Cardiac fibroblast (primary cell): ENCODE data around the gene VGLL1.

ENCODE experiments used
- DNase-seq, 2 donors: peaks; one replicate each; pipeline versions ENCODE4 v3.0.0 to v3.0.0-alpha.2; 2010; ENCODE audit warnings: low read depth in 2 of 2
- H3K4me3 ChIP-seq, 2 donors: replicated peaks in 1 of 2; 1 replicate in 1 of 2; 2 replicates in 1 of 2; pipeline ENCODE4 v1.5.1; 2011; ENCODE audit warnings: low read depth in 2 of 2, low read length in 2 of 2, mild to moderate bottlenecking in 2 of 2, moderate library complexity in 1 of 2
- TF ChIP-seq, protein P1 (sequence below): IDR thresholded peaks from one replicate; pipeline ENCODE4 v1.5.1; 2011; ENCODE audit warnings: low read depth, mild to moderate bottlenecking, low read length, inconsistent platforms

VGLL1 gene

DNA sequence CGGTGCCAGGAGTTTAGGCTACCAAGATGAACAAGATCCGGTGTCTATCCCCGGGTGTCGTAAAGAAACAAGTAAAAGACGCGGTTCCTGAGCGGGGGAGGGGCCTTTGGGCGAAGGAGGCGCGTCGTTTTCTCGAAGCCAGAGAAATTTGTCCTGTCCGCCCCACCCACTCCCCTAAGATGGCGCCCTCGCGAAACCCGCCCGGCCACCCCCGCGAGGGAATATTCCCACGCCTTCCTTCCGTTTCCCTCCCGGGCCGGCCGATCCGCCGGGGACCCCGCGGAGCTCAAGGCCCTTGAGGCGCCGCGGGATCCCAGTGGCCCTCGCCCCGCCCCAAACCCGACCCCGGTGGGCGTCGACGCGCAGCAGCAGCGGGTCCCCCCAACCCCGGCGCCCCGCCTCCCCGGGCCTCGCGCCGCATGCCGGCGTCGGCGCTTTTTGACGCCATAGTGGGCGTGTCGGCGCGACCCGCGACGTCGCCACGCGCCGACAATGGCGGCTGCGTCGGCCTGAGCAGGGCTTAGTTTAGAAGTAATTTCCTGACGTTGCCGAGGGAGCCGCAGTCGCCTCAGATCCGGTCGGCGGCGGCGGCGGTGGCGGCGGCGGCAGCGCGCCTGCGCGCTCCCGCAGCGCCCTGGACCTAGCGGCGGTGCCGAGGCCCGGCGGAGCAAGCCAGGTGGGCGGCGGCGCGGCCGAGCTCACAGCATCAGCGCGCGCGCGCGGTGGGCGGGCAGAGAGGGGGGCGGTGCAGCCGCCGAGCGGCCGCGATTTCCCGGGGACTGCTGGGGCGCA is 35.1 kb upstream of the VGLL1 start:
- peak; percentile 89 for DNase-seq
- H3K4me3 ChIP-seq = peak overlapping the region; percentile 70 to 73
- TF ChIP-seq, protein P1, sequence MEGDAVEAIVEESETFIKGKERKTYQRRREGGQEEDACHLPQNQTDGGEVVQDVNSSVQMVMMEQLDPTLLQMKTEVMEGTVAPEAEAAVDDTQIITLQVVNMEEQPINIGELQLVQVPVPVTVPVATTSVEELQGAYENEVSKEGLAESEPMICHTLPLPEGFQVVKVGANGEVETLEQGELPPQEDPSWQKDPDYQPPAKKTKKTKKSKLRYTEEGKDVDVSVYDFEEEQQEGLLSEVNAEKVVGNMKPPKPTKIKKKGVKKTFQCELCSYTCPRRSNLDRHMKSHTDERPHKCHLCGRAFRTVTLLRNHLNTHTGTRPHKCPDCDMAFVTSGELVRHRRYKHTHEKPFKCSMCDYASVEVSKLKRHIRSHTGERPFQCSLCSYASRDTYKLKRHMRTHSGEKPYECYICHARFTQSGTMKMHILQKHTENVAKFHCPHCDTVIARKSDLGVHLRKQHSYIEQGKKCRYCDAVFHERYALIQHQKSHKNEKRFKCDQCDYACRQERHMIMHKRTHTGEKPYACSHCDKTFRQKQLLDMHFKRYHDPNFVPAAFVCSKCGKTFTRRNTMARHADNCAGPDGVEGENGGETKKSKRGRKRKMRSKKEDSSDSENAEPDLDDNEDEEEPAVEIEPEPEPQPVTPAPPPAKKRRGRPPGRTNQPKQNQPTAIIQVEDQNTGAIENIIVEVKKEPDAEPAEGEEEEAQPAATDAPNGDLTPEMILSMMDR = no peak

DNA sequence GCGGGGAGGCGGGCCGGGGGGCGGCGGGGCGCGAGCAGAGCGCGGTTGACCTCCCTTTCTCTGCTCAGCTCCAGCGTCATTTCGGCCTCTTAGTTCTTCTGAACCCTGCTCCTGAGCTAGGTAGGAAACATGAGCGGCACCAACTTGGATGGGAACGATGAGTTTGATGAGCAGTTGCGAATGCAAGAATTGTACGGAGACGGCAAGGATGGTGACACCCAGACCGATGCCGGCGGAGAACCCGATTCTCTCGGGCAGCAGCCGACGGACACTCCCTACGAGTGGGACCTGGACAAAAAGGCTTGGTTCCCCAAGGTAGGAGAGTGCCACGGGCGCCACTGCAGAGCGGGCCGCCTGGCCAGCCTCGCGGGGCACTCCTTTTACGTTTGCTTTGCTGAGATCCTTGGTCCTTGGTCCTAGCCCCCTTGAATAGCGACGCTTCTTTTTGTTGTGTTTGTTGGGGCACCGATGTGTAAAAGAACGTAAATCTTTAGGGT is 34.4 kb upstream of the VGLL1 start, which contains the start of gene HTATSF1:
TSS of gene HTATSF1 (plus strand) at position 37 of the 497 bp plus-strand sequence. CDS start at position 130, 93 bp downstream.
- peak within 1 kb of the TSS; percentile 70 to 73 for H3K4me3 ChIP-seq
- no peak for DNase-seq
- TF ChIP-seq, protein P1 = no peak

DNA sequence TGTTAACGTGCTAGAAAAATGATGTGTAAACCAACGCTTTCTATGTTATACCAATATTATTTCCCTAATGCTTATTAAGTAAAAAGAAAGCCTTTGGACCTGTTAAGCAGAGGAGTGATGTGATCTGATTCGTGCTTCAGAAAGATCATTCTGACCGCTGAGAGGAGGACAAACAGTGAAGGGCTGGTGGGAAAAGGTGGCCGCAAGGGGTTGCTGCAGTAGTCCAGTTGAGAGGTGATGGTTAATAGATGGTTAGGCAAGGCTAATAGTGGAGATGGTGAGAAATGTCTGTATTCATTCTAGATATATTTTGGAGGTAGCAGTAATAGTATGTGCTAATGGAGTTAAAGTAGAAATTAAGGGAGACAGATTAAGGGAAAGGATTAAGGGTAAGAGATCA is 12.9 kb upstream of the VGLL1 start:
- DNase-seq = no peak
- TF ChIP-seq, protein P1 = no peak
- no peak overlapping the region for H3K4me3 ChIP-seq

DNA sequence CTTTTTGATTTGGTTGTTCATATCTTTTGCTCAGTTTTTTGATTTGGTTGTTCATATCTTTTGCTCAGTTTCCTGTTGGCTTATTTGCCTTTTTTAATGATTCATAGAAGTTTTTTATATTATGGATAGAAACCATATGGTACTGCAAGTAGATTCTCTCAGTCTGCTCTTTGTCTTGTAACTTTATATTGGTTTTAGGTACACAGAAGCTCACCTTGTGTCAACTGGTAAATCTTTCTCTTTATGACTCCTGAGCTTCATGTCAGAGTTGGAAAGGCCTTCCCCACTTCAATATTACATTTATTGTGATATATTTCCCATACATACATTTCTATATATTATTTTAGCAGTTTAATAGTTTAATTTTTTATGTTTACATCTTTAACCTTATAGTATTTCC is 8.2 kb upstream of the VGLL1 start:
- no peak overlapping the region for H3K4me3 ChIP-seq
- no peak for DNase-seq
- TF ChIP-seq, protein P1 = no peak

DNA sequence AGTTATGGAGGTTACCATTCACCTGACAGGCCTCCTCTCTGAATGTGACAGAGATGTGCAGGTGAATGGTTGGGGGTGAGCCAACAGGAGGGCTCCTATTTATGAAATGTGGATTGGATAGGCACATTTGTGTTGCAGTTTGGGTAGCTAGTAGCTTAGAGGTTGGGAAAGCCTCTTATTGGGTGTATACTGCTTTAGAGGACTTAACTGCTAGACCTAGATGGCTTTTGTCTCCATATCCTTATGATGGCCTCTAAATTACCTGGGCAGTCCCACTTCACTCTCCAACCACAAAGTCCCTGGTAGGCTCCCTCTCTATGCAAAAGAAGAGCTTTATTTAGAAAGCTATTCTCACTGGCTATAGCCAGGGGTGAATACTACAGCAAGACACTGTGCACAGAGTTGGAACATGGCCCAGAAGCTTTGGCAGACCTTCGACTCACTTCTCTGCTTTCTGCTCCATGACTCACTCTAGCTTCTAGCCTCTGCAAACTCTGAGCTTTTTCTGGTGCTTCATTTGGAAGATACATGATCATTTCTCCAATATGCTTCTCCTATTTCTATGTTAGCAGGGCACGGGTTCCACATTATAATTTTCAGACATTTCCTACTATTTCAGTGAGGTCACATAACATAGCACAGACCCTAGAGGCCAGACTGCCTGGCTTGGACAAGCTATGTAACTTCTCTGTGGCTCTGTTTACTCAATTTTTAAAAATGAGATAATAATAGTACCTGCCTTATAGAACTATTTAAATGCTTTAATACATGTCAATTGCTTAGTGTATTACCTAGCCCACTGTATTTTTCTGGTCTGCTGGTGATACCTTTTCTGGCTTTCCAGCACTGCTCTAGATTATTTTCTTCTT is 6.0 kb upstream of the VGLL1 start:
- H3K4me3 ChIP-seq = no peak overlapping the region
- TF ChIP-seq, protein P1 = no peak
- peak; percentile 79 to 91 for DNase-seq

DNA sequence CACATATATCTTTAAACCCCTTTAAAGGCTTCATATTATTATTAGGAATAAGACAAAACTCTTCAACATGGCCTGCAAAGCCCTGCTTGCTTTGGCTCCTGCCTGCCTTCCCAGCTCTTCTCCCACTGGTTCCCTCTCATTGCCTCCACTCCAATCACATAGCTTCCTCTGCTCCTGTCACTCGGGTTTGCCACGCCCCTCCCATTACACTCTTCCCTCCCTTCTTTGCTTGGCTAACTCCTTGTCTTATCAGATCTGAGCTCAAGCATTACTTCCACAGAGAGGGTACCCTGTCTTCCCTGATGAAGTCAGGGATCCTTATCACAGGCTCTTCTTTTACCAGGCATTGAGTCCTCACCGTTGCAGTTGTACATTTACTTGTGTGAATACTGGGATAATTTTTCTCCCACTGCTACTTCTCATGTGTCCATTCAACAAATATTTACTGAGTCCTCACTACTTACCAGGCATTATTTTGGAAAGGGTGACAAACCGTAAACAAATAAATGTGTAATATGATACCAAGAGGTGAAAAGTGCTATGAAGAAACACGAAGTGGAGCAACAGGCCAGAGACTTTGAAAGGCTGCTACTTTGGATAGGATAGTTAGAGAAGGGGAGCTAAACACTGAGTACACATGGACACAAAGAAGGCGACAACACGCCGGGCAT is 3.2 kb upstream of the VGLL1 start:
- TF ChIP-seq, protein P1 = no peak
- no peak overlapping the region for H3K4me3 ChIP-seq
- DNase-seq = no peak
